Right atrium auricular region (tissue), 2 donors: Measurements from ENCODE around the gene LMNB1. TPM values are rescaled to one million over a fixed set of nuclear protein-coding genes. Genes with fewer than 3 reads are reported as not detected.
"Not testable (repeated sequence)": the region's sequence is repeated elsewhere in the genome, so short reads cannot be mapped to it uniquely, and the experiment has no call there.

ENCODE experiments used
- DNase-seq: peaks from one replicate; pipeline ENCODE4 v3.0.0-alpha.2; 2019; ENCODE audit warnings: low spot score
- H3K27ac ChIP-seq, 2 donors: fragments of 200-600 bp; sonication (generic); 1 replicate in 1 of 2; 2 replicates in 1 of 2; pipeline ENCODE4 v1.5.1; 2016 to 2019
- H3K27me3 ChIP-seq, 2 donors: fragments of 200-600 bp; sonication (generic); one replicate each; pipeline versions ENCODE4 v1.5.1 to v1.6.0; 2017 to 2019
- H3K36me3 ChIP-seq: fragments of 200-600 bp; sonication (generic); one replicate; pipeline ENCODE4 v1.5.1; 2016
- H3K4me1 ChIP-seq, 2 donors: fragments of 200-600 bp; sonication (generic); one replicate each; pipeline versions ENCODE4 v1.5.1 to v1.6.0; 2017 to 2019
- H3K4me3 ChIP-seq, 2 donors: fragments of 200-600 bp; sonication (generic); 1 replicate in 1 of 2; 2 replicates in 1 of 2; pipeline ENCODE4 v1.5.1; 2017 to 2019; ENCODE audit warnings: mild to moderate bottlenecking in 1 of 2, moderate library complexity in 1 of 2
- H3K9me3 ChIP-seq, 2 donors: fragments of 200-600 bp; sonication (generic); one replicate each; pipeline ENCODE4 v1.5.1; 2019
- total RNA-seq, 2 donors: library from RNA; depleted of rRNA; stranded (reverse); fragments of >200 nt; gene quantifications; one replicate each; pipeline ENCODE4 v1.1.0, GENCODE V29; 2016
- TF ChIP-seq, protein P1 (sequence below), 2 donors: fragments of 200-600 bp; sonication (generic); IDR thresholded peaks; one replicate each; pipeline ENCODE4 v1.5.1; 2019; ENCODE audit warnings: antibody characterized with exemption in 2 of 2

Gene LMNB1, protein sequence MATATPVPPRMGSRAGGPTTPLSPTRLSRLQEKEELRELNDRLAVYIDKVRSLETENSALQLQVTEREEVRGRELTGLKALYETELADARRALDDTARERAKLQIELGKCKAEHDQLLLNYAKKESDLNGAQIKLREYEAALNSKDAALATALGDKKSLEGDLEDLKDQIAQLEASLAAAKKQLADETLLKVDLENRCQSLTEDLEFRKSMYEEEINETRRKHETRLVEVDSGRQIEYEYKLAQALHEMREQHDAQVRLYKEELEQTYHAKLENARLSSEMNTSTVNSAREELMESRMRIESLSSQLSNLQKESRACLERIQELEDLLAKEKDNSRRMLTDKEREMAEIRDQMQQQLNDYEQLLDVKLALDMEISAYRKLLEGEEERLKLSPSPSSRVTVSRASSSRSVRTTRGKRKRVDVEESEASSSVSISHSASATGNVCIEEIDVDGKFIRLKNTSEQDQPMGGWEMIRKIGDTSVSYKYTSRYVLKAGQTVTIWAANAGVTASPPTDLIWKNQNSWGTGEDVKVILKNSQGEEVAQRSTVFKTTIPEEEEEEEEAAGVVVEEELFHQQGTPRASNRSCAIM
- 1 to 10 TPM; 2.5 to 2.6 TPM for total RNA-seq

DNA sequence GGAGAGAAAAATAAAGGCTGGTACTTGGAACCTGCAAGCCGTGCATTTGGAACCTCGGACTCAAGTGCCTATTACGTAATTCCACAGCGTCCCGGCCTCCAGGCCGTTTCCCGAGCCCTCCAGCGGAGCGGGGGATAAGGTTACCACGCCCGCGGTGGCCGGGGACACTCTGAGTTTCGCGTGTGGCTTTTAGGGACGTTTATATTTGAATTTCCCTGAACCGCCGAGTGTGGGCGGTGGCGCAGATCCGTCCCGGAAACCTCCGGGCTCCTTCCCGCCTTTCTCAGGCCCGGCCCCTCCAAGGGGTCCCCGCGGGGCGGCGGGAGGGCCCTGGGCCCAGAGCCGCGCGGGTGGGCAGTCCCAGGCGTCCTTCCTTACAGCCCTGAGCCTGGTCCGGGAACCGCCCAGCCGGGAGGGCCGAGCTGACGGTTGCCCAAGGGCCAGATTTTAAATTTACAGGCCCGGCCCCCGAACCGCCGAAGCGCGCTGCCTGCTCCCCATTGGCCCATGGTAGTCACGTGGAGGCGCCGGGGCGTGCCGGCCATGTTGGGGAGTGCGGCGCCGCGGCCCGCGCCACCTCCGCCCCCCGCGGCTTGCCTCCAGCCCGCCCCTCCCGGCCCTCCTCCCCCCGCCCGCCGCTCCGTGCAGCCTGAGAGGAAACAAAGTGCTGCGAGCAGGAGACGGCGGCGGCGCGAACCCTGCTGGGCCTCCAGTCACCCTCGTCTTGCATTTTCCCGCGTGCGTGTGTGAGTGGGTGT is at the start of gene LMNB1:
Gene LMNB1, plus strand, starts transcription at position 638 of the 758 bp plus-strand sequence. CDS start 373 bp downstream, outside the sequence.
- H3K36me3 ChIP-seq = no peaks in the 10 kb centered on the region
- no peaks in the 10 kb centered on the region for H3K9me3 ChIP-seq
- H3K4me3 ChIP-seq = peak within 1 kb of the TSS; percentile 70 to 83
- DNase-seq = peak; percentile 95
- TF ChIP-seq, protein P1, sequence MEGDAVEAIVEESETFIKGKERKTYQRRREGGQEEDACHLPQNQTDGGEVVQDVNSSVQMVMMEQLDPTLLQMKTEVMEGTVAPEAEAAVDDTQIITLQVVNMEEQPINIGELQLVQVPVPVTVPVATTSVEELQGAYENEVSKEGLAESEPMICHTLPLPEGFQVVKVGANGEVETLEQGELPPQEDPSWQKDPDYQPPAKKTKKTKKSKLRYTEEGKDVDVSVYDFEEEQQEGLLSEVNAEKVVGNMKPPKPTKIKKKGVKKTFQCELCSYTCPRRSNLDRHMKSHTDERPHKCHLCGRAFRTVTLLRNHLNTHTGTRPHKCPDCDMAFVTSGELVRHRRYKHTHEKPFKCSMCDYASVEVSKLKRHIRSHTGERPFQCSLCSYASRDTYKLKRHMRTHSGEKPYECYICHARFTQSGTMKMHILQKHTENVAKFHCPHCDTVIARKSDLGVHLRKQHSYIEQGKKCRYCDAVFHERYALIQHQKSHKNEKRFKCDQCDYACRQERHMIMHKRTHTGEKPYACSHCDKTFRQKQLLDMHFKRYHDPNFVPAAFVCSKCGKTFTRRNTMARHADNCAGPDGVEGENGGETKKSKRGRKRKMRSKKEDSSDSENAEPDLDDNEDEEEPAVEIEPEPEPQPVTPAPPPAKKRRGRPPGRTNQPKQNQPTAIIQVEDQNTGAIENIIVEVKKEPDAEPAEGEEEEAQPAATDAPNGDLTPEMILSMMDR (IDR thresholded peaks at IDR 0.05) = no peak
- H3K27me3 ChIP-seq = no peaks in the 10 kb centered on the region
- peak within 1 kb of the TSS; percentile 85 to 89 for H3K27ac ChIP-seq
- H3K4me1 ChIP-seq = peaks cover 0 to 18% of the 10 kb centered on the region in 2 donors

DNA sequence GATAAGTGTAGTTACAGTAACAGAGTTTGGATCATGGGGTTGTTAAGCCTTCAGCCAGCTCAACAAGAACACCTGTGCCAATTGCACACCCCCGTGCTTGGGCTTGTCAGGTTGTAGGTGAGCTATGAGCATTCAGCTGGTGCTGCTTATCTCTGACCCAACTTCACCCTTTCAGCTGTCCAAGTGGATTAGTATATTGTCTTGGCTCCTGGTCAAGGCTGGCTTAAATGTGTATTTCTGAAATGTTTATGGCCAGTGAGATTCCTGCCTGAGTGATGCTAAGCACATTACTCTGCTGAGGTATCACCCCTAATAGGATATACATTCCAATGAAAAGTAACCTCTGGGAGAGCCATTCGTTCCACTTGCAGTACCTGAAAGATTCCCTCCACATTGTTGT is 44.2 kb upstream of the LMNB1 start:
- TF ChIP-seq, protein P1 (IDR thresholded peaks at IDR 0.05) = no peak
- Histone ChIP-seq H3K36me3 (no peaks in the 10 kb centered on the region), H3K9me3 (no peaks in the 10 kb centered on the region), H3K27ac (no peak overlapping the region), H3K4me1 (no peaks in the 10 kb centered on the region), H3K27me3 (no peaks in the 10 kb centered on the region), H3K4me3 (no peak overlapping the region)
- peak; percentile 23 for DNase-seq

DNA sequence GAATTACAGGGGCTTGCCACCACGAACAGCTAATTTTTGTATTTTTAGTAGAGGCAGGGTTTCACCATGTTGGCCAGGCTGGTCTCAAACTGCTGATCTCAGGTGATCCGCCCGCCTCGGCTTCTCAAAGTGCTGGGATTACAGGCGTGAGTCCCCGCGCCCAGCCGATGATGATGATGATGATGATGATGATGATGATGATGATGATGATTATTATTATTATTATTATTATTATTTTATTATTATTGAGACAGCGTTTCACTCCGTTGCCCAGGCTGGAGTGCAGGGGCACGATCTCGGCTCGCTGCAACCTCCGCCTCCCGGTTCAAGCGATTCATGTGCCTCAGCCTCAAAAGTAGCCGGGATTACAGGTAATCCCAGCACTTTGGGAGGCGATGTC is 42.4 kb upstream of the LMNB1 start:
- H3K27me3 ChIP-seq, H3K4me3 ChIP-seq, H3K36me3 ChIP-seq, H3K27ac ChIP-seq, H3K9me3 ChIP-seq, H3K4me1 ChIP-seq: not testable (repeated sequence)
- peak; percentile 1 for DNase-seq

DNA sequence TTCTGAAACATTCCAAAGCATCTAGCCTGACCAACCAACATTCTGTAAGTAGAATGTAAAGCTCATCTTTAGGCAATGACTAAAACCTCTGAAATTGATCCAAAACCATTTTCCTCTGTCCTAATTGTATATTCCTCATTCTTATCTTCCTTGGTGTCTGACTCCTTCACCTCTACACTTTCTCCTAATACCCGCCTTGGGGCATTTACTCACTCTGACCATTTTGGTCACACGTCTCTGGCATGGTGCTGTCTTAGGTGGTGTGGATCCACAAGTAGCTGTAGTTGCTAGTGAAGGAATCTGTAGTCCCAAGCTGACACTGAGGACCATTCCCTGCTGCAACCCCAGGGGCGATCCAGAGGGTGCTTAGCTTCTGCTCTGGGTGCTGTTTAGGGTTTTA is 40.8 kb upstream of the LMNB1 start:
- Histone ChIP-seq H3K4me1 (no peaks in the 10 kb centered on the region), H3K4me3 (no peak overlapping the region), H3K9me3 (no peaks in the 10 kb centered on the region), H3K36me3 (no peaks in the 10 kb centered on the region), H3K27me3 (no peaks in the 10 kb centered on the region), H3K27ac (no peak overlapping the region)
- TF ChIP-seq, protein P1 (IDR thresholded peaks at IDR 0.05) = no peak
- DNase-seq = no peak

DNA sequence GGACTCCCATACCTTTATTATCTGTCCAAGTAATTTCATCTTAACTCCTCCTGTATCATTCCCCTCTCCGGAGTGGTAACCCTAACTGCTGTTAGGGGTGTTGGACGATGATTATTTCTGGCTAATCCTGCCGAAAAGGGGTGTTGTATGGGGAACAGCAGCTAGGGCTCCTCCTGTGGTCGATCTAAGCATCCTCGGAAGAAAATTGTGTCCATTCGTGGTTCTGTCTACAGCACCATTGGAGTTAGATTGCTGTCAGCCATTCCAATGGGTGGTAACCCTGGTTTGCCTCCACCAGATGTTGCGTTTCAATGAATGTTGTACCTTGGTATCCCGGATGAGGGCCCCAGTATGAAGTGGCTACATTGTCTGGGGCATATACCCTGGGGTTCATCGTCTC is 35.6 kb upstream of the LMNB1 start:
- Histone ChIP-seq H3K36me3 (no peaks in the 10 kb centered on the region), H3K27ac (no peak overlapping the region), H3K4me1 (no peaks in the 10 kb centered on the region), H3K4me3 (no peak overlapping the region), H3K27me3 (no peaks in the 10 kb centered on the region), H3K9me3 (no peaks in the 10 kb centered on the region)
- TF ChIP-seq, protein P1 (IDR thresholded peaks at IDR 0.05) = no peak
- DNase-seq = no peak

DNA sequence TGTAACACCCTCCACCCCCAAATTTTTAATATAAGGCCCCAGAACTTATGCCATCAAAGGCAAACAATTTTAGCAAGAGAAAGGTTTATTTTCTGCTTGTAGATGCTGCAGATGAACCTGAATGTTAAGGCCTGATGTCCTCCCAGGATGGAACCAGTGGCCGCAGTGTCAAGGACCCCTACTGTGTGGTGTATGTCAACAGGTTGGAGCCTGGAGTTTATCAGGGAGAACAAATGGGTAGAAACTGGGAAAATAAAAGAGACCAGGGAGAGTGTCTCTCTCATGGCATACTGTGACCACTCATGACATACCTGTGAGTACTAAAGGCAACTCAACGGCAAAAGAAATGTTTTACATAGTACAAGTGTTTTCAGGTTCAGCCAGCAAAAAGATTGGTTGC is 34.5 kb upstream of the LMNB1 start:
- H3K27ac ChIP-seq = no peak overlapping the region
- no peaks in the 10 kb centered on the region for H3K27me3 ChIP-seq
- H3K4me1 ChIP-seq = no peaks in the 10 kb centered on the region
- DNase-seq = no peak
- TF ChIP-seq, protein P1 (IDR thresholded peaks at IDR 0.05) = no peak
- H3K9me3 ChIP-seq = no peaks in the 10 kb centered on the region
- H3K36me3 ChIP-seq = no peaks in the 10 kb centered on the region
- H3K4me3 ChIP-seq = no peak overlapping the region
